ENCODE results near the gene POLR2E. TPM values are rescaled to one million over a fixed set of nuclear protein-coding genes. Genes with fewer than 3 reads are reported as not detected.

Gene POLR2E
- total RNA-seq, 2 experiments from 2014 or later, result 45.8 to 49.0 TPM

DNA sequence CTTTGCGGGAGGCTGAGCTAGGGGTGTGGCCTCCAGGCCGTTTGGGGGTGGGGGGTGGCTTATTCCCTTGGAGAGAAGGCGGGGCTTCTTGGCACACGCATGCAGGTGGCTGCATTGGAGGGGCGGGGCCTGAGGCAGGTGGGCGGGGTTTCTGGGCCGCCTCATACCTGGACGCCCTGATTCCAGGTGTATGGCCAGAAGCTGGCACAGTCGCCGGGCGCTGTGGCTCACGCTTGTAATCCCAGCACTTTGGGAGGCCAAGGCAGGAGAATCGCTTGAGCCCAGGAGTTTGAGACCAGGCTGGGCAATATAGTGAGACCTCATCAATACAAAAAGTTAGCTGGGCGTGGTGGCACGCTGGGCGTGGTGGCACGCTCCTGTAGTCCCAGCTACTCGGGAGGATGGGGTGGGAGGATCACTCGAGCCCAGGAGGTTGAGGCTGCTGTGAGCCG is 47.5 kb downstream of the POLR2E start:
- Mint-ChIP-seq H3K9me3 (no peaks in the 10 kb centered on the region), H3K4me1 (ENCODE audit: low read depth) (peaks cover 8% of the 10 kb centered on the region), H3K27me3 (no peaks in the 10 kb centered on the region), H3K27ac (no peak overlapping the region), H3K36me3 (ENCODE audit: low read depth) (peaks cover 25% of the 10 kb centered on the region), H3K4me3 (no peak overlapping the region)
- H3K4me3 ChIP-seq (ENCODE audit: low read length), result no peak overlapping the region
- TF ChIP-seq, protein P1, sequence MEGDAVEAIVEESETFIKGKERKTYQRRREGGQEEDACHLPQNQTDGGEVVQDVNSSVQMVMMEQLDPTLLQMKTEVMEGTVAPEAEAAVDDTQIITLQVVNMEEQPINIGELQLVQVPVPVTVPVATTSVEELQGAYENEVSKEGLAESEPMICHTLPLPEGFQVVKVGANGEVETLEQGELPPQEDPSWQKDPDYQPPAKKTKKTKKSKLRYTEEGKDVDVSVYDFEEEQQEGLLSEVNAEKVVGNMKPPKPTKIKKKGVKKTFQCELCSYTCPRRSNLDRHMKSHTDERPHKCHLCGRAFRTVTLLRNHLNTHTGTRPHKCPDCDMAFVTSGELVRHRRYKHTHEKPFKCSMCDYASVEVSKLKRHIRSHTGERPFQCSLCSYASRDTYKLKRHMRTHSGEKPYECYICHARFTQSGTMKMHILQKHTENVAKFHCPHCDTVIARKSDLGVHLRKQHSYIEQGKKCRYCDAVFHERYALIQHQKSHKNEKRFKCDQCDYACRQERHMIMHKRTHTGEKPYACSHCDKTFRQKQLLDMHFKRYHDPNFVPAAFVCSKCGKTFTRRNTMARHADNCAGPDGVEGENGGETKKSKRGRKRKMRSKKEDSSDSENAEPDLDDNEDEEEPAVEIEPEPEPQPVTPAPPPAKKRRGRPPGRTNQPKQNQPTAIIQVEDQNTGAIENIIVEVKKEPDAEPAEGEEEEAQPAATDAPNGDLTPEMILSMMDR (IDR thresholded peaks at IDR 0.05), result no peak
- POLR2A ChIA-PET, result interaction anchor here (0.9 to 1.5 kb wide), 3 partner anchors 19 to 40 kb away, joined by 3 to 6 read pairs (median 4); partner anchors contain the start of genes ARHGAP45 and RNU6-2
- H3K9me3 ChIP-seq (ENCODE audit: control insufficient read depth in 1 of 2, insufficient read depth in 1 of 2, low read length in 2 of 2), result no peaks in the 10 kb centered on the region
- no peak overlapping the region for H3K27ac ChIP-seq (ENCODE audit: low read depth in 1 of 2, low read length in 2 of 2)
- CTCF ChIA-PET, result interaction anchor here (0.7 to 1.6 kb wide), 2 partner anchors 17 to 1914 kb away, joined by 3 to 4 read pairs; no protein-coding TSS in a partner anchor
- H3K4me1 ChIP-seq (ENCODE audit: insufficient read depth, low read length), result peaks cover 40% of the 10 kb centered on the region
- no peaks in the 10 kb centered on the region for H3K27me3 ChIP-seq (ENCODE audit: control insufficient read depth in 1 of 2, insufficient read depth in 2 of 2, low read length in 2 of 2)
- ATAC-seq (ENCODE audit: poor library complexity) (no peak), DNase-seq (no peak)
- H3K36me3 ChIP-seq (ENCODE audit: insufficient read depth, low read length), result peaks cover 43% of the 10 kb centered on the region
- intact Hi-C loops (cut with DNase I, micrococcal nuclease), result no loop called here

DNA sequence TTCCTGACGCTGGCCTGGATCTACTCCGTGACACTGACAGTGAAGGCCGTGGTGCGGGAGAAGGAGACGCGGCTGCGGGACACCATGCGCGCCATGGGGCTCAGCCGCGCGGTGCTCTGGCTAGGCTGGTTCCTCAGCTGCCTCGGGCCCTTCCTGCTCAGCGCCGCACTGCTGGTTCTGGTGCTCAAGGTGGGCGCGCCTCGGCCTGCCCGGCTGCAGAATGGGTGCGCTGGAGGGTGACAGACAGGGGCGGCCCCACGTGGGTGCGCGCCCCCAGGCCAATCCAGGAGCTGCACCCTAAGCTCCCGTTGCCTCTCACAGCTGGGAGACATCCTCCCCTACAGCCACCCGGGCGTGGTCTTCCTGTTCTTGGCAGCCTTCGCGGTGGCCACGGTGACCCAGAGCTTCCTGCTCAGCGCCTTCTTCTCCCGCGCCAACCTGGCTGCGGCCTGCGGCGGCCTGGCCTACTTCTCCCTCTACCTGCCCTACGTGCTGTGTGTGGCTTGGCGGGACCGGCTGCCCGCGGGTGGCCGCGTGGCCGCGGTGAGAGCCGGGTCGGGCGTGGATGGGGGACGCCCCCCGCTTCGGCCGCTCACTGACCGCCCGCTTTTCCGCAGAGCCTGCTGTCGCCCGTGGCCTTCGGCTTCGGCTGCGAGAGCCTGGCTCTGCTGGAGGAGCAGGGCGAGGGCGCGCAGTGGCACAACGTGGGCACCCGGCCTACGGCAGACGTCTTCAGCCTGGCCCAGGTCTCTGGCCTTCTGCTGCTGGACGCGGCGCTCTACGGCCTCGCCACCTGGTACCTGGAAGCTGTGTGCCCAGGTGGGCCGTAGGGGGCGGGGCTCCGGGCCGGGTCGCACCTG is 48.1 kb downstream of the POLR2E start:
- H3K27me3 ChIP-seq (ENCODE audit: control insufficient read depth in 1 of 2, insufficient read depth in 2 of 2, low read length in 2 of 2), result no peaks in the 10 kb centered on the region
- DNase-seq (peak in 1 of 14 experiments; percentile 67), ATAC-seq (ENCODE audit: poor library complexity) (no peak)
- no peaks in the 10 kb centered on the region for H3K27me3 Mint-ChIP-seq
- peaks cover 27% of the 10 kb centered on the region for H3K36me3 Mint-ChIP-seq (ENCODE audit: low read depth)
- TF ChIP-seq, protein P1 (IDR thresholded peaks at IDR 0.05), result no peak
- no peak overlapping the region for H3K4me3 Mint-ChIP-seq
- intact Hi-C loops (cut with DNase I, micrococcal nuclease), result no loop called here
- peaks cover 6% of the 10 kb centered on the region for H3K4me1 Mint-ChIP-seq (ENCODE audit: low read depth)
- H3K27ac Mint-ChIP-seq, result no peak overlapping the region
- CTCF ChIA-PET, result interaction anchor here (1.6 kb wide), 1 partner anchor 18 kb away, joined by 4 read pairs; no protein-coding TSS in a partner anchor
- no peak overlapping the region for H3K4me3 ChIP-seq (ENCODE audit: low read length)
- peaks cover 44% of the 10 kb centered on the region for H3K4me1 ChIP-seq (ENCODE audit: insufficient read depth, low read length)
- H3K36me3 ChIP-seq (ENCODE audit: insufficient read depth, low read length), result peaks cover 50% of the 10 kb centered on the region
- H3K9me3 Mint-ChIP-seq, result no peaks in the 10 kb centered on the region
- H3K9me3 ChIP-seq (ENCODE audit: control insufficient read depth in 1 of 2, insufficient read depth in 1 of 2, low read length in 2 of 2), result no peaks in the 10 kb centered on the region
- POLR2A ChIA-PET, result interaction anchor here (0.9 to 1.5 kb wide), 2 partner anchors 26 to 41 kb away, joined by 3 to 4 read pairs; partner anchors contain the start of gene RNU6-2
- no peak overlapping the region for H3K27ac ChIP-seq (ENCODE audit: low read depth in 1 of 2, low read length in 2 of 2)

DNA sequence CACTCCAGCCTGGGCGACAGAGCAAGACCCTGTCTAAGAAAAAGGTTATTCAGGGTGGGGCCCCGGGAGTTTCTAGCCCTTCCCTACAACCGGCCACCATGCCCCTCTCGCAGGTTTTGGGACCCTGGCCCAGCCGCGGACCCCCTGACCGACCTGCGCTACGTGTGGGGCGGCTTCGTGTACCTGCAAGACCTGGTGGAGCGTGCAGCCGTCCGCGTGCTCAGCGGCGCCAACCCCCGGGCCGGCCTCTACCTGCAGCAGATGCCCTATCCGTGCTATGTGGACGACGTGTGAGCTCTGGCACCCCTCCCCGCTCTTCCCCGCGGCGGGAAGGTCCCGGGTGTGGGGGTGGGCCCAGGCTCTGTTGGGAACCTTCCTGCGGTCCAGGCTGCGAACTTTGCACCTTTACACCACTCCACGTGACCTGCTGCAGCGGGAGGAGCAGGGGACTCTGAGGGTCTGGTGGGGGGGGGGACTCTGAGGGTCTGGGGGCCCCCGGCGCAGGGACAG is 49.0 kb downstream of the POLR2E start:
- CTCF ChIA-PET, result no interaction called here

More for the DNA sequence above, 49.0 kb downstream of the POLR2E start:
- Histone ChIP-seq H3K36me3 (ENCODE audit: insufficient read depth, low read length) (peaks cover 54% of the 10 kb centered on the region), H3K27ac (ENCODE audit: low read depth in 1 of 2, low read length in 2 of 2) (no peak overlapping the region), H3K9me3 (ENCODE audit: control insufficient read depth in 1 of 2, insufficient read depth in 1 of 2, low read length in 2 of 2) (no peaks in the 10 kb centered on the region), H3K27me3 (ENCODE audit: control insufficient read depth in 1 of 2, insufficient read depth in 2 of 2, low read length in 2 of 2) (no peaks in the 10 kb centered on the region), H3K4me3 (ENCODE audit: low read length) (no peak overlapping the region), H3K4me1 (ENCODE audit: insufficient read depth, low read length) (peaks cover 50% of the 10 kb centered on the region)
- intact Hi-C loops (cut with DNase I, micrococcal nuclease), result no loop called here
- TF ChIP-seq, protein P1 (IDR thresholded peaks at IDR 0.05), result no peak
- DNase-seq (peak in 2 of 14 experiments; percentile 5 to 37), ATAC-seq (ENCODE audit: poor library complexity) (no peak)
- H3K9me3 Mint-ChIP-seq, result no peaks in the 10 kb centered on the region
- POLR2A ChIA-PET, result no interaction called here
- H3K4me1 Mint-ChIP-seq (ENCODE audit: low read depth), result peaks cover 7% of the 10 kb centered on the region
- no peak overlapping the region for H3K4me3 Mint-ChIP-seq
- H3K27me3 Mint-ChIP-seq, result no peaks in the 10 kb centered on the region
- no peak overlapping the region for H3K27ac Mint-ChIP-seq
- peaks cover 20% of the 10 kb centered on the region for H3K36me3 Mint-ChIP-seq (ENCODE audit: low read depth)

Measured in CD4-positive, alpha-beta T cell (primary cell).